ENCODE results near the gene NSUN5. TPM values are rescaled to one million over a fixed set of nuclear protein-coding genes. Genes with fewer than 3 reads are reported as not detected.
A peak's percentile ranks its signal among the peaks of the same experiment; 100 is the strongest.

NSUN5 gene
- total RNA-seq, 4 donors from 2014 or later: 15.8 to 34.4 (median 26.7) TPM

DNA sequence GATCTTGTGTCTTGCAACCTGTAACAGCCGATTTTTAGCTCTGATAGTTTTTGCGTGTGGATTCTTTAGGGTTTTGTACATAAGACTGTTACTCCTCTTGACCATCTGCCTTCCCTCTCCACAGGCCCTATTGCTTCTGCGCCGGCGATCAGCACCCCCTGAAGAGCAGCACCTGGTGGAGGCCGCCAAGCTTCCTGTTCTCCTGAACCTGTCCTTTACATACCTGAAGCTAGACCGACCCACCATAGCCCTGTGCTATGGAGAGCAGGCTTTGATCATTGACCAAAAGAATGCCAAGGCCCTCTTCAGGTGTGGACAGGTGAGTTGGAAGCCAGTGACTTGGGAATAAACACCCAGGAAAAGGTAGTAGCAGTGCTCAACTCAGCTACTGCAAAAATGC is 31.9 kb upstream of the NSUN5 start:
- no peak overlapping the region for H3K27ac ChIP-seq
- 77 to 84% methylated on average over 3 to 6 of the region's 7 CpGs for WGBS, 2 donors (ENCODE audit: low coverage in 1 of 2)

GRCh38 chr7:73338321-73338720 is 29.7 kb upstream of the NSUN5 start:
- Histone ChIP-seq H3K27me3 (peaks cover 11% of the 10 kb centered on the region), H3K4me1 (peaks cover 0 to 8% (median 0%) of the 10 kb centered on the region in 3 donors), H3K9me3 (no peaks in the 10 kb centered on the region), H3K36me3 (no peaks in the 10 kb centered on the region), H3K4me3 (no peak overlapping the region), H3K27ac (no peak overlapping the region)
- TF ChIP-seq POLR2AphosphoS5 (IDR thresholded peaks at IDR 0.05): no peak
- TF ChIP-seq CTCF (IDR thresholded peaks at IDR 0.05): no peak
- TF ChIP-seq POLR2A (IDR thresholded peaks at IDR 0.05): no peak
- TF ChIP-seq EP300 (IDR thresholded peaks at IDR 0.05): no peak
- ATAC-seq: no peak
- WGBS, 2 donors (ENCODE audit: low coverage in 1 of 2): 22 to 29% methylated on average over 6 to 10 of the region's 10 CpGs

More for the DNA sequence above, 31.9 kb upstream of the NSUN5 start:
- Histone ChIP-seq H3K27me3 (peaks cover 13% of the 10 kb centered on the region), H3K9me3 (no peaks in the 10 kb centered on the region), H3K4me3 (no peak overlapping the region), H3K36me3 (no peaks in the 10 kb centered on the region), H3K4me1 (peaks cover 0 to 8% (median 0%) of the 10 kb centered on the region in 3 donors)
- no peak for TF ChIP-seq CTCF (IDR thresholded peaks at IDR 0.05)
- no peak for TF ChIP-seq POLR2AphosphoS5 (IDR thresholded peaks at IDR 0.05)
- TF ChIP-seq EP300 (IDR thresholded peaks at IDR 0.05): no peak
- no peak for TF ChIP-seq POLR2A (IDR thresholded peaks at IDR 0.05)
- no peak for ATAC-seq

- no peak overlapping the region for H3K4me3 ChIP-seq
- peaks cover 6% of the 10 kb centered on the region for H3K27me3 ChIP-seq
- H3K27ac ChIP-seq: no peak overlapping the region
- H3K36me3 ChIP-seq: no peaks in the 10 kb centered on the region
- no peaks in the 10 kb centered on the region for H3K4me1 ChIP-seq
- no peak for ATAC-seq
- no peaks in the 10 kb centered on the region for H3K9me3 ChIP-seq
- 64 to 80% methylated on average over 4 to 5 of the region's 6 CpGs for WGBS, 2 donors (ENCODE audit: low coverage in 1 of 2)
- TF ChIP-seq CTCF (IDR thresholded peaks at IDR 0.05): no peak
- TF ChIP-seq POLR2A (IDR thresholded peaks at IDR 0.05): no peak
- TF ChIP-seq POLR2AphosphoS5 (IDR thresholded peaks at IDR 0.05): no peak
- TF ChIP-seq EP300 (IDR thresholded peaks at IDR 0.05): no peak
Measured at GRCh38 chr7:73332447-73332846, 23.8 kb upstream of the NSUN5 start.

- no peak for TF ChIP-seq POLR2AphosphoS5 (IDR thresholded peaks at IDR 0.05)
- TF ChIP-seq POLR2A (IDR thresholded peaks at IDR 0.05): no peak
- no peak for TF ChIP-seq CTCF (IDR thresholded peaks at IDR 0.05)
- no peak for TF ChIP-seq EP300 (IDR thresholded peaks at IDR 0.05)
- Histone ChIP-seq H3K27me3 (peaks cover 6% of the 10 kb centered on the region), H3K4me3 (no peak overlapping the region), H3K9me3 (no peaks in the 10 kb centered on the region), H3K4me1 (no peaks in the 10 kb centered on the region), H3K27ac (no peak overlapping the region), H3K36me3 (no peaks in the 10 kb centered on the region)
- WGBS, 2 donors (ENCODE audit: low coverage in 1 of 2): 69% methylated on average over 2 of the region's 6 CpGs; no CpG with 5 or more reads in 1 of the 2 donors
- no peak for ATAC-seq
Measured at GRCh38 chr7:73330772-73331171, 22.1 kb upstream of the NSUN5 start.

DNA sequence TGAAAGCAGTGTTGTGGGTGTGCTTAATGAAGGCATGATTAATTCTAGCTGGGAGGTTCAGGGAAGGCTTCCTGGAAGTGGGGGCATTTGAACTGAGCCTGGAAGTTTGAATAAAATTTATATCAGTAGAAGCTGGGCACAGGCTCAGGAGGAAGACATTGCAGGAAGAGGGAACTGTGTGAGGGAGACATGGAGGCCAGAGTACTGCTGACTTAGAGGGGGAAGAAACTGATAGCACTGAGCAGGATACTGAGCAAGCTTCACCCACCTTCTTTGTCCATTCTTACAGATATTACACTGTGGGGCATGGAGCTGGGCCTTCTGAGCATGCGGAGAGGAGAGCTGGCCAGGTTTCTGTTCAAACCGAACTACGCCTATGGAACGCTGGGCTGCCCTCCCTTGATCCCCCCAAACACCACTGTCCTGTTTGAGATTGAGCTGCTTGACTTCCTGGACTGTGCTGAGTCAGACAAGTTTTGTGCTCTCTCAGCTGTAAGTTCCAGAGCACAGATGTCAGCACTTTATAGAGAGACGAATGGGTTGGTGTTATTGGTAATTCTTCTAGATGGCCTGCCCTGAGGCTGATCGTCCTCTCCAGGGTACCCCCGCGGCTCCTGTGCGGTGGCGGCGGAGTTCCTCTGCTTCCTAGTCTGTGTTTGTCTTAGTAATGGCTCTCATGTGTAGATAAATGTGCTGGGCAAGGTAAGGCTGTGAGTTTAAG is 21.4 kb upstream of the NSUN5 start:
- no peak for ATAC-seq
- H3K9me3 ChIP-seq: no peaks in the 10 kb centered on the region
- WGBS, 2 donors (ENCODE audit: low coverage in 1 of 2): 37 to 52% methylated on average over 4 to 8 of the region's 11 CpGs

More for the DNA sequence above, 21.4 kb upstream of the NSUN5 start:
- Histone ChIP-seq H3K27me3 (peaks cover 6% of the 10 kb centered on the region), H3K4me1 (no peaks in the 10 kb centered on the region), H3K27ac (no peak overlapping the region), H3K4me3 (no peak overlapping the region), H3K36me3 (no peaks in the 10 kb centered on the region)
- TF ChIP-seq POLR2AphosphoS5 (IDR thresholded peaks at IDR 0.05) (peak; percentile 13), POLR2A (IDR thresholded peaks at IDR 0.05) (no peak), CTCF (IDR thresholded peaks at IDR 0.05) (no peak)

Data from gastroesophageal sphincter (tissue), 4 donors.